Choroid plexus epithelial cell (primary cell): ENCODE measurements around the gene STPG3.

Experiments used
- DNase-seq: peaks from one replicate; pipeline ENCODE4 v3.0.0-alpha.2; 2010; ENCODE audit warnings: low read depth
- H3K4me3 ChIP-seq: 2 replicates; pipeline ENCODE4 v1.5.1; 2011; ENCODE audit warnings: low read depth, mild to moderate bottlenecking, control low read depth, low read length, moderate library complexity
- TF ChIP-seq, protein P1 (sequence below): conservative IDR thresholded peaks from 2 replicates; pipeline ENCODE4 v1.5.1; 2011; ENCODE audit warnings: low read depth, mild to moderate bottlenecking, control low read depth, inconsistent platforms, low read length, moderate library complexity

Gene STPG3

GRCh38 chr9:137222190-137223077, 28.7 kb upstream of the STPG3 start, which contains the start of gene RNF208:
Gene RNF208 (minus strand): TSS chr9:137222240. CDS start chr9:137221212, 1,028 bp downstream.
- DNase-seq = no peak
- H3K4me3 ChIP-seq = peak within 1 kb of the TSS; percentile 93
- TF ChIP-seq, protein P1, sequence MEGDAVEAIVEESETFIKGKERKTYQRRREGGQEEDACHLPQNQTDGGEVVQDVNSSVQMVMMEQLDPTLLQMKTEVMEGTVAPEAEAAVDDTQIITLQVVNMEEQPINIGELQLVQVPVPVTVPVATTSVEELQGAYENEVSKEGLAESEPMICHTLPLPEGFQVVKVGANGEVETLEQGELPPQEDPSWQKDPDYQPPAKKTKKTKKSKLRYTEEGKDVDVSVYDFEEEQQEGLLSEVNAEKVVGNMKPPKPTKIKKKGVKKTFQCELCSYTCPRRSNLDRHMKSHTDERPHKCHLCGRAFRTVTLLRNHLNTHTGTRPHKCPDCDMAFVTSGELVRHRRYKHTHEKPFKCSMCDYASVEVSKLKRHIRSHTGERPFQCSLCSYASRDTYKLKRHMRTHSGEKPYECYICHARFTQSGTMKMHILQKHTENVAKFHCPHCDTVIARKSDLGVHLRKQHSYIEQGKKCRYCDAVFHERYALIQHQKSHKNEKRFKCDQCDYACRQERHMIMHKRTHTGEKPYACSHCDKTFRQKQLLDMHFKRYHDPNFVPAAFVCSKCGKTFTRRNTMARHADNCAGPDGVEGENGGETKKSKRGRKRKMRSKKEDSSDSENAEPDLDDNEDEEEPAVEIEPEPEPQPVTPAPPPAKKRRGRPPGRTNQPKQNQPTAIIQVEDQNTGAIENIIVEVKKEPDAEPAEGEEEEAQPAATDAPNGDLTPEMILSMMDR = no peak

DNA sequence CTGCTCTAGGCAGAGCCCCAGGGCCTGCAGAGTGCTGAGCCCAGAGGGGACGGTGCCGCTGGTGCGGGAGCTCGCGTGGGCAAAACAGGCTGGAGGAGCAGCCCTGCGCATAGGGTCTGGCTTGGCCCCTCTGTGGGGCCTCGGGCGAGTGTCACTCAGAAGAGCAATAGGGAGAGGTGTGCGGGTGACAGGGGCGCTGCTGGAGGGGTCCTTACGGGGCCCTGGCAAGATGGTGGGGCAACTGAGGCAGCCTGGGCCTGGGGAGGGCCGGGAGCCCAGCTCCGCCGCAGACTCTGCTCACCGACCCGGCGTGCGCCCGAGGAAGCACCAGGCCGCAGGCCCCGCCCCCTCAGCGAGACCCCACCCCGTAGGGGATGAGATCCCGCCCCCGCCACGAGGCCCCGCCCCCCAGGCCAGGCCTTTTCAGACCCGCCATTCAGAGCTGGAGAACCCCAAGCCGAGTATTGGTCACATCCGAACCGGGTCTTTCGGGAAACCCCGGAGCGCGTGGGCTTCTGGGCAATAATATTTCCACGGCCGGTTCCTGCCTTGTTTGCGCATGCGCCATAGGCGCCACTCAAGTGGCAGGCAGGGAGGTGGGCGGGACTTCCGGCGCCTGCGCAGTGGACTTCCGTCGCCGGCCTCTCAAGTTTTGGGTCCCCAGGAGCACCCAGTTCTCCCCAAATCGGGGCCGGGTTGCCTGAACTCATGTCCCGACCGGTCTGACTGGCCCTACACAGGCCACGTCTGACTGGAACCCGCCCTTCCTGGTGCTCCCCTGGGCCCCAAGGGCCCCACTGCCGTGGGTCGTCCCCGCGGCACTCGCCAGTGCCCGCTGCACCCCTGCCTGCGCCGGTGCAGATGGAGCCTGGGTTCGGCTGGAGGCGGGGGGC, 27.8 kb upstream of the STPG3 start:
- peak overlapping the region; percentile 93 for H3K4me3 ChIP-seq
- DNase-seq = peak; percentile 99
- TF ChIP-seq, protein P1 = no peak

GRCh38 chr9:137224830-137225694, 26.0 kb upstream of the STPG3 start, which contains the start of gene CYSRT1:
Gene CYSRT1 (plus strand): TSS chr9:137225174. CDS start chr9:137225622, 448 bp downstream.
- H3K4me3 ChIP-seq = peak within 1 kb of the TSS; percentile 93
- DNase-seq = no peak
- TF ChIP-seq, protein P1 = no peak

DNA sequence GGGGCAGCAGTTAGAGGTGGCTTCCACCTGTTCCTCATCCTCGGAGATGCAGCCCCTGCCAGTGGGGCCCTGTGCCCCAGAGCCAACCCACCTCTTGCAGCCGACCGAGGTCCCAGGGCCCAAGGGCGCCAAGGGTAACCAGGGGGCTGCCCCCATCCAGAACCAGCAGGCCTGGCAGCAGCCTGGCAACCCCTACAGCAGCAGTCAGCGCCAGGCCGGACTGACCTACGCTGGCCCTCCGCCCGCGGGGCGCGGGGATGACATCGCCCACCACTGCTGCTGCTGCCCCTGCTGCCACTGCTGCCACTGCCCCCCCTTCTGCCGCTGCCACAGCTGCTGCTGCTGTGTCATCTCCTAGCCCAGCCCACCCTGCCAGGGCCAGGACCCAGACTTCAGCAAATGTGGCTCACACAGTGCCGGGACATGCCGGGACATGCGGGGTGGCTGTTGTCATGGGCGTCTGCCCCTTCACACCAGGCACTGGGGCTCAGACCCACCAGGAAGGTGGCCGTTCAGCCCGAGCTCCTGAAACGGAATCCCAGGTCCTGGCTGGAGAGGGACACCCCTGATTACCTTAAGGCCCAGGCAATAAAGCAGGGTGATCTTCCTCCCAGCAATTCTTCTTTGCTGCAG, 25.3 kb upstream of the STPG3 start:
- no peak overlapping the region for H3K4me3 ChIP-seq
- DNase-seq = no peak
- TF ChIP-seq, protein P1 = no peak

- H3K4me3 ChIP-seq = no peak overlapping the region
- DNase-seq = no peak
- TF ChIP-seq, protein P1 = no peak
Measured at GRCh38 chr9:137226338-137227053, 24.6 kb upstream of the STPG3 start.
